H9 (cell line): ENCODE measurements around the gene TMEM229B. TPM values are rescaled to one million over a fixed set of nuclear protein-coding genes. Genes with fewer than 3 reads are reported as not detected.

Experiments
- DNase-seq: peaks from one replicate; pipeline ENCODE4 v3.0.0-alpha.2; 2017
- H2AFZ ChIP-seq: one replicate; pipeline ENCODE4 v1.6.1; 2013; ENCODE audit warnings: mild to moderate bottlenecking, low read length, control low read depth, moderate library complexity
- H2AK5ac ChIP-seq: 2 replicates; pipeline ENCODE4 v1.6.1; 2013; ENCODE audit warnings: low read length, control low read depth, mixed read lengths; ENCODE audit not compliant: insufficient read length
- H2BK120ac ChIP-seq: one replicate; pipeline ENCODE4 v1.6.1; 2013; ENCODE audit warnings: low read depth, mild to moderate bottlenecking, low read length, control low read depth, inconsistent platforms; ENCODE audit not compliant: poor library complexity, severe bottlenecking
- H2BK12ac ChIP-seq: 2 replicates; pipeline ENCODE4 v1.6.1; 2013; ENCODE audit warnings: low read length, control low read depth, mixed read lengths, low read depth; ENCODE audit not compliant: insufficient read length
- H2BK15ac ChIP-seq: 2 replicates; pipeline ENCODE4 v1.6.1; 2013; ENCODE audit warnings: low read depth, low read length, control low read depth
- H2BK20ac ChIP-seq: one replicate; pipeline ENCODE4 v1.6.1; 2013; ENCODE audit warnings: low read depth, mild to moderate bottlenecking, low read length, control low read depth, inconsistent platforms; ENCODE audit not compliant: poor library complexity, severe bottlenecking
- H2BK5ac ChIP-seq: 2 replicates; pipeline ENCODE4 v1.6.1; 2013; ENCODE audit warnings: low read length, control low read depth, mixed read lengths; ENCODE audit not compliant: insufficient read length
- H3K14ac ChIP-seq: 2 replicates; pipeline ENCODE4 v1.6.1; 2013; ENCODE audit warnings: low read length, control low read depth; ENCODE audit not compliant: insufficient read depth
- H3K18ac ChIP-seq: 2 replicates; pipeline ENCODE4 v1.6.1; 2013; ENCODE audit warnings: low read depth, mild to moderate bottlenecking, mixed read lengths, low read length, control low read depth; ENCODE audit not compliant: insufficient read length
- H3K23ac ChIP-seq: 2 replicates; pipeline ENCODE4 v1.6.1; 2013; ENCODE audit warnings: low read length, control low read depth, mixed read lengths, low read depth; ENCODE audit not compliant: insufficient read length
- H3K23me2 ChIP-seq: 2 replicates; pipeline ENCODE4 v1.6.1; 2013; ENCODE audit warnings: low read depth, mild to moderate bottlenecking, mixed read lengths, low read length, control low read depth; ENCODE audit not compliant: insufficient read length, poor library complexity, severe bottlenecking
- H3K27ac ChIP-seq: 2 replicates; pipeline ENCODE4 v1.5.1; 2013; ENCODE audit warnings: low read length, control low read depth, mixed read lengths, low read depth; ENCODE audit not compliant: insufficient read length
- H3K27me3 ChIP-seq: 2 replicates; pipeline ENCODE4 v1.6.1; 2013; ENCODE audit warnings: low read length, control low read depth, inconsistent platforms; ENCODE audit not compliant: insufficient read depth
- H3K4ac ChIP-seq: 2 replicates; pipeline ENCODE4 v1.6.1; 2013; ENCODE audit warnings: low read depth, mild to moderate bottlenecking, control low read depth, inconsistent platforms, low read length, moderate library complexity
- H3K4me1 ChIP-seq: 2 replicates; pipeline ENCODE4 v1.6.1; 2013; ENCODE audit warnings: low read length, control low read depth, inconsistent platforms; ENCODE audit not compliant: insufficient read depth
- H3K4me2 ChIP-seq: 2 replicates; pipeline ENCODE4 v1.6.1; 2013; ENCODE audit warnings: low read length, control low read depth, mixed read lengths; ENCODE audit not compliant: insufficient read length, insufficient read depth
- H3K56ac ChIP-seq: 2 replicates; pipeline ENCODE4 v1.6.1; 2013; ENCODE audit warnings: low read depth, mild to moderate bottlenecking, mixed read lengths, low read length, control low read depth; ENCODE audit not compliant: insufficient read length
- H3K79me1 ChIP-seq: 2 replicates; pipeline ENCODE4 v1.6.1; 2013; ENCODE audit warnings: low read depth, mild to moderate bottlenecking, moderate library complexity, low read length, control low read depth, inconsistent platforms; ENCODE audit not compliant: insufficient read depth, poor library complexity, severe bottlenecking
- H3K79me2 ChIP-seq: 2 replicates; pipeline ENCODE4 v1.6.1; 2013; ENCODE audit warnings: low read length, control low read depth, inconsistent platforms; ENCODE audit not compliant: insufficient read depth
- H3K9ac ChIP-seq: 2 replicates; pipeline ENCODE4 v1.6.1; 2013; ENCODE audit warnings: low read length, control low read depth, mixed read lengths; ENCODE audit not compliant: insufficient read length; ENCODE audit errors: extremely low read depth
- H3K9me3 ChIP-seq: one replicate; pipeline ENCODE4 v1.6.1; 2013; ENCODE audit warnings: low read depth, low read length, inconsistent platforms; ENCODE audit not compliant: control insufficient read depth
- H3T11ph ChIP-seq: one replicate; pipeline ENCODE4 v1.6.1; 2013; ENCODE audit warnings: mild to moderate bottlenecking, low read length, control low read depth, inconsistent platforms
- H4K20me1 ChIP-seq: one replicate; pipeline ENCODE4 v1.6.1; 2013; ENCODE audit not compliant: control insufficient read depth, insufficient read length, insufficient read depth
- H4K5ac ChIP-seq: 2 replicates; pipeline ENCODE4 v1.6.1; 2013; ENCODE audit warnings: low read depth, mild to moderate bottlenecking, mixed read lengths, low read length, control low read depth; ENCODE audit not compliant: insufficient read length
- H4K8ac ChIP-seq: replicated peaks from 2 replicates; pipeline ENCODE4 v1.6.1; 2013; ENCODE audit warnings: low read length, control low read depth, mixed read lengths, low read depth; ENCODE audit not compliant: insufficient read length
- H4K91ac ChIP-seq: 2 replicates; pipeline ENCODE4 v1.6.1; 2013; ENCODE audit warnings: low read depth, mild to moderate bottlenecking, moderate library complexity, mixed read lengths, low read length, control low read depth; ENCODE audit not compliant: insufficient read length
- H3K27ac Mint-ChIP-seq, 3 experiments: 2 replicates in 2 of 3; 3 replicates in 1 of 3; pipeline ENCODE4 v1.8.0; 2020 to 2021; ENCODE audit warnings: mixed read lengths in 3 of 3, mild to moderate bottlenecking in 1 of 3, moderate library complexity in 1 of 3
- H3K27me3 Mint-ChIP-seq: 2 replicates; pipeline ENCODE4 v1.8.0; 2021; ENCODE audit warnings: low read depth, mild to moderate bottlenecking, moderate library complexity, mixed read lengths
- H3K36me3 Mint-ChIP-seq, 3 experiments: 2 replicates in 2 of 3; 3 replicates in 1 of 3; pipeline ENCODE4 v1.8.0; 2020 to 2021; ENCODE audit warnings: low read depth in 3 of 3, mixed read lengths in 3 of 3; ENCODE audit not compliant: insufficient read depth in 1 of 3
- H3K4me1 Mint-ChIP-seq, 2 experiments: 2 replicates each; pipeline ENCODE4 v1.8.0; 2020; ENCODE audit warnings: mixed read lengths in 2 of 2
- H3K4me3 Mint-ChIP-seq, 2 experiments: 2 replicates in 1 of 2; 3 replicates in 1 of 2; pipeline ENCODE4 v1.8.0; 2020 to 2021; ENCODE audit warnings: mild to moderate bottlenecking in 2 of 2, mixed read lengths in 2 of 2, moderate library complexity in 1 of 2
- H3K9me3 Mint-ChIP-seq, 2 experiments: 2 replicates in 1 of 2; 3 replicates in 1 of 2; pipeline ENCODE4 v1.8.0; 2020; ENCODE audit warnings: mild to moderate bottlenecking in 2 of 2, mixed read lengths in 2 of 2, moderate library complexity in 1 of 2
- CTCF ChIP-seq: fragments of 200-600 bp; sonication (generic); conservative IDR thresholded peaks from 3 replicates; pipeline ENCODE4 v1.8.0; 2021; ENCODE audit warnings: antibody characterized with exemption, mild to moderate bottlenecking
- WGBS: extraction: QIAGEN DNeasy Blood & Tissue Kit; methylation state at CpG from one replicate; pipeline ENCODE4 v1.1.7; 2013; ENCODE audit warnings: missing lambda C conversion rate, low lambda C conversion rate, mixed read lengths; ENCODE audit not compliant: insufficient read length; ENCODE audit errors: extremely low coverage; 5-methylcytosine and 5-hydroxymethylcytosine counted together
- total RNA-seq: library from RNA; stranded (reverse); gene quantifications from 2 replicates; pipeline ENCODE4 v1.2.1, GENCODE V29; 2021

Gene TMEM229B
- total RNA-seq, 1 experiment from 2014 or later: 0.24 TPM

- Histone ChIP-seq H2AK5ac (no peak overlapping the region), H3K4ac (no peak overlapping the region), H2BK120ac (no peak overlapping the region), H3K27ac (no peak overlapping the region), H3K79me1 (no peaks in the 10 kb centered on the region), H3K9me3 (no peaks in the 10 kb centered on the region), H3K18ac (no peak overlapping the region), H2BK12ac (no peak overlapping the region), H4K91ac (no peak overlapping the region), H4K8ac (no peak overlapping the region), H2BK20ac (no peak overlapping the region), H4K5ac (no peak overlapping the region), H3T11ph (no peak overlapping the region), H3K14ac (no peak overlapping the region), H3K4me2 (no peak overlapping the region), H3K56ac (no peak overlapping the region), H2BK5ac (no peak overlapping the region), H3K9ac (no peak overlapping the region), H2AFZ (no peak overlapping the region), H4K20me1 (no peaks in the 10 kb centered on the region), H3K4me1 (peaks cover 5% of the 10 kb centered on the region), H3K23ac (no peak overlapping the region), H3K23me2 (no peaks in the 10 kb centered on the region), H3K27me3 (no peaks in the 10 kb centered on the region), H2BK15ac (no peak overlapping the region), H3K79me2 (no peaks in the 10 kb centered on the region)
- H3K27me3 Mint-ChIP-seq: no peaks in the 10 kb centered on the region; the same call in 1 of the 2 replicates
- H3K27ac Mint-ChIP-seq: no peak overlapping the region
- H3K4me1 Mint-ChIP-seq: peaks cover 20% of the 10 kb centered on the region in 2 experiments
- H3K9me3 Mint-ChIP-seq: no peaks in the 10 kb centered on the region
- no peak for TF ChIP-seq CTCF
- DNase-seq: no peak
- WGBS: no CpG with 5 or more reads among the region's 8 CpGs
- H3K36me3 Mint-ChIP-seq: no peaks in the 10 kb centered on the region
- H3K4me3 Mint-ChIP-seq: no peak overlapping the region
Observed at GRCh38 chr14:67464879-67465278, 23.6 kb downstream of the TMEM229B start.
